ENCODE data around the gene AGAP1.

DNA sequence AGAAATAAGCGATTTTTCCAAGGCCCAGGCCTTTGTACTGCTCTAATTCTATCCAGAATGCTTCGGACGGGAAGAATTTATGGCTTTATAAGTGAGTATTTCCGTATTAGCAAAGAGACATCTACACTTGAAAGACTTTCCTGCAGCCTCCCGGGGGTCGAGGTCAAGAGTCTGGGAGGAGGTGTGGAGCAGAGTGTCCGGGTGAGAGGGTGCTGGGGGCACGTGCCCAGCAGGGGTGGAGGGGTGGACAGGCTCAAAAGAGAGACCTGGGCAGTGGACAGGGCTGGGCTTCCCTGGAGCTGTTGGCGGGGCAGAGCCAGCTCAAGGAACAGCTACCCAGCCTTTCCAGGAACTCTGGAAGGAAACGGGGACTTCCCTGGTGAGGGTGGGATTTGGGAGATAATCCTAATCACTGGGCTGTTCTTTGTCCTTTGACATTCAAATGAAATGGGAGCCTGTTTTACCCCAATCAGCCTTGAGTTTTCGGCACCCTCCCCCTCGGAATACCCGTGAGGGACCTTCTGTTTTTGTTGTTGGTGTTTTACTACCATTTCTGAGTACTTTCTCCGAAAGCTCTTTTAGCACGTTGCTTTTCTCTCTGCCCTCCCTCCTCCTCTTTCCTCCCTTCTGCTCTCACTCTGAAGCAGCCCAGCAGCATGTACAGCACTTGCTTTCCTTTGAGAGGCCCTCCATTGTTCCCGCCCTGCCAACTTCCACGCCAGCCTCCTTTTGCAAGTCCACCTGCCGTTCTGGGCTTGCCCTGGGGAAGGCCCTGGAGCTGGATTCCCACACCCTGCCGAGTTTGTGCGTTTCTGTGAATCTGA lies 164.7 kb downstream of the AGAP1 start:
- TF ChIP-seq CTCF (IDR thresholded peaks at IDR 0.05) (no peak), EZH2phosphoT487 (IDR thresholded peaks at IDR 0.05) (no peak), EZH2 (IDR thresholded peaks at IDR 0.05) (no peak)

Measured in neural progenitor cell (in vitro differentiated cells).